Osteoblast (primary cell): Measurements from ENCODE around the gene TENM3. TPM values are rescaled to one million over a fixed set of nuclear protein-coding genes. Genes with fewer than 3 reads are reported as not detected.

Source experiments
- DNase-seq: peaks from one replicate; pipeline ENCODE4 v3.0.0; 2011; ENCODE audit warnings: low spot score, mixed read lengths; ENCODE audit not compliant: insufficient read length; ENCODE audit errors: missing footprints
- H2AFZ ChIP-seq: 2 replicates; pipeline ENCODE4 v1.6.0; 2011; ENCODE audit warnings: mild to moderate bottlenecking, low read length
- H3K27ac ChIP-seq: 2 replicates; pipeline ENCODE4 v1.5.1; 2011; ENCODE audit warnings: mild to moderate bottlenecking, low read depth, low read length, moderate library complexity
- H3K27me3 ChIP-seq: 2 replicates; pipeline ENCODE4 v1.6.0; 2012; ENCODE audit warnings: mild to moderate bottlenecking, control low read depth, inconsistent platforms, low read length, moderate library complexity; ENCODE audit not compliant: insufficient read depth
- H3K36me3 ChIP-seq: 2 replicates; pipeline ENCODE4 v1.5.1; 2011; ENCODE audit warnings: mild to moderate bottlenecking, low read length, control low read depth, moderate library complexity; ENCODE audit not compliant: insufficient read depth
- H3K4me1 ChIP-seq: 2 replicates; pipeline ENCODE4 v1.5.1; 2011; ENCODE audit warnings: mild to moderate bottlenecking, low read length, control low read depth, moderate library complexity; ENCODE audit not compliant: insufficient read depth
- H3K4me2 ChIP-seq: 2 replicates; pipeline ENCODE4 v1.6.0; 2011; ENCODE audit warnings: mild to moderate bottlenecking, low read length; ENCODE audit not compliant: insufficient read depth
- H3K4me3 ChIP-seq: fragments of 200-600 bp; sonication (generic); 3 replicates; pipeline ENCODE4 v1.5.1; 2012; ENCODE audit warnings: mild to moderate bottlenecking, low read length, inconsistent platforms; ENCODE audit not compliant: insufficient read depth
- H3K79me2 ChIP-seq: 2 replicates; pipeline ENCODE4 v1.6.0; 2012; ENCODE audit warnings: mild to moderate bottlenecking, low read length, control low read depth, inconsistent platforms; ENCODE audit not compliant: insufficient read depth
- H3K9me3 ChIP-seq: 2 replicates; pipeline ENCODE4 v1.5.1; 2011; ENCODE audit warnings: low read depth, low read length, control low read depth
- H4K20me1 ChIP-seq: 2 replicates; pipeline ENCODE4 v1.6.0; 2012; ENCODE audit warnings: mild to moderate bottlenecking, low read length, control low read depth; ENCODE audit not compliant: insufficient read depth
- CTCF ChIP-seq: IDR thresholded peaks from 2 replicates; pipeline ENCODE4 v1.5.1; 2011; ENCODE audit warnings: mild to moderate bottlenecking, low read depth, low read length, moderate library complexity; ENCODE audit errors: extremely low read depth
- total RNA-seq: library from RNA; depleted of rRNA; stranded (reverse); fragments of >200 nt; gene quantifications from 2 replicates; pipeline ENCODE4 v1.2.3, GENCODE V29; 2012

Gene TENM3
- total RNA-seq, 1 donor, result 59.0 TPM

GRCh38 chr4:182806259-182807252 lies 563.4 kb downstream of the TENM3 start:
- TF ChIP-seq CTCF, result peak; percentile 76
- Histone ChIP-seq H4K20me1 (no peaks in the 10 kb centered on the region), H3K36me3 (no peaks in the 10 kb centered on the region), H3K4me1 (peaks cover 5% of the 10 kb centered on the region), H3K4me2 (peak overlapping the region; percentile 88), H2AFZ (peak overlapping the region; percentile 95), H3K27ac (peak overlapping the region; percentile 61), H3K27me3 (peaks cover 5% of the 10 kb centered on the region), H3K9me3 (no peaks in the 10 kb centered on the region), H3K4me3 (peak overlapping the region; percentile 80), H3K79me2 (no peaks in the 10 kb centered on the region)
- peak; percentile 98 for DNase-seq

GRCh38 chr4:182807346-182807745 lies 564.1 kb downstream of the TENM3 start:
- H4K20me1 ChIP-seq, result no peaks in the 10 kb centered on the region
- H3K36me3 ChIP-seq, result no peaks in the 10 kb centered on the region
- H3K27ac ChIP-seq, result no peak overlapping the region
- H3K79me2 ChIP-seq, result no peaks in the 10 kb centered on the region
- no peaks in the 10 kb centered on the region for H3K9me3 ChIP-seq
- H3K4me2 ChIP-seq, result peak overlapping the region; percentile 88
- peak overlapping the region; percentile 95 for H2AFZ ChIP-seq
- H3K4me1 ChIP-seq, result peaks cover 5% of the 10 kb centered on the region
- peak overlapping the region; percentile 80 for H3K4me3 ChIP-seq
- no peak for TF ChIP-seq CTCF
- DNase-seq, result peak; percentile 58
- peaks cover 5% of the 10 kb centered on the region for H3K27me3 ChIP-seq

GRCh38 chr4:182807767-182808548 lies 564.8 kb downstream of the TENM3 start:
- Histone ChIP-seq H3K36me3 (no peaks in the 10 kb centered on the region), H3K4me1 (peaks cover 5% of the 10 kb centered on the region), H3K27ac (no peak overlapping the region), H2AFZ (no peak overlapping the region), H3K4me2 (no peak overlapping the region), H3K27me3 (peaks cover 5% of the 10 kb centered on the region), H4K20me1 (no peaks in the 10 kb centered on the region), H3K9me3 (no peaks in the 10 kb centered on the region), H3K4me3 (no peak overlapping the region), H3K79me2 (no peaks in the 10 kb centered on the region)
- TF ChIP-seq CTCF, result no peak
- DNase-seq, result peak; percentile 13
